HepG2 (cell line): ENCODE results near the gene NAPB. TPM values are rescaled to one million over a fixed set of nuclear protein-coding genes. Genes with fewer than 3 reads are reported as not detected.

Experiments used
- ARHGAP35 ChIP-seq: sonication (generic); formaldehyde crosslinking; IDR thresholded peaks from 2 replicates; pipeline ENCODE4 v1.9.0; 2022; ENCODE audit warnings: mild to moderate bottlenecking, inconsistent platforms, moderate library complexity, missing genetic modification reagents, borderline replicate concordance
- ATF7 ChIP-seq, 2 experiments: fragments of 450-650 bp in 1 of 2; sonication (generic) in 1 of 2; formaldehyde crosslinking in 1 of 2; IDR thresholded peaks; 2 replicates each; pipeline versions ENCODE4 v1.4.0 to v1.6.1; 2016 to 2020; ENCODE audit warnings: antibody characterized with exemption in 1 of 2, mild to moderate bottlenecking in 1 of 2, missing genetic modification reagents in 1 of 2
- ATF7-NPFF ChIP-seq: sonication (generic); formaldehyde crosslinking; IDR thresholded peaks from 2 replicates; pipeline ENCODE4 v1.8.1; 2023; ENCODE audit warnings: mild to moderate bottlenecking, low read depth, missing genetic modification reagents, moderate library complexity
- CREB3 ChIP-seq: sonication (generic); formaldehyde crosslinking; IDR thresholded peaks from 2 replicates; pipeline ENCODE4 v1.5.0; 2020; ENCODE audit warnings: missing genetic modification reagents
- DDIT3 ChIP-seq: sonication (generic); formaldehyde crosslinking; IDR thresholded peaks from 2 replicates; pipeline ENCODE4 v1.4.0; 2020; ENCODE audit warnings: mild to moderate bottlenecking, missing genetic modification reagents
- DRAP1 ChIP-seq: IDR thresholded peaks from 2 replicates; pipeline ENCODE4 v1.6.1; 2016; ENCODE audit warnings: missing genetic modification reagents, missing compliant biosample characterization
- EEA1 ChIP-seq: sonication (generic); formaldehyde crosslinking; IDR thresholded peaks from 2 replicates; pipeline ENCODE4 v1.5.1; 2020; ENCODE audit warnings: mild to moderate bottlenecking, missing genetic modification reagents, borderline replicate concordance
- GATA4 ChIP-seq: sonication (generic); IDR thresholded peaks from 2 replicates; pipeline ENCODE4 v1.6.1; 2016; ENCODE audit warnings: antibody characterized with exemption, low read depth, borderline replicate concordance
- HOXD1 ChIP-seq: sonication (generic); formaldehyde crosslinking; IDR thresholded peaks from 2 replicates; pipeline ENCODE4 v1.5.0; 2020; ENCODE audit warnings: missing genetic modification reagents
- KMT2B ChIP-seq: IDR thresholded peaks from 2 replicates; pipeline ENCODE4 v1.6.1; 2016; ENCODE audit warnings: missing genetic modification reagents, missing compliant biosample characterization
- MTF1 ChIP-seq: sonication (generic); formaldehyde crosslinking; IDR thresholded peaks from 2 replicates; pipeline ENCODE4 v1.5.0; 2020; ENCODE audit warnings: missing genetic modification reagents
- NR2C2 ChIP-seq: sonication (generic); formaldehyde crosslinking; IDR thresholded peaks from 2 replicates; pipeline ENCODE4 v1.4.0; 2020; ENCODE audit warnings: missing genetic modification reagents, mild to moderate bottlenecking, moderate library complexity, borderline replicate concordance
- SNRNP70 ChIP-seq: fragments of 200-400 bp; formaldehyde crosslinking; IDR thresholded peaks from 2 replicates; pipeline ENCODE4 v1.6.1; 2017; ENCODE audit warnings: mild to moderate bottlenecking, low read depth, low read length, moderate library complexity
- TEAD2 ChIP-seq: sonication (generic); formaldehyde crosslinking; IDR thresholded peaks from 2 replicates; pipeline ENCODE4 v1.9.0; 2021; ENCODE audit warnings: missing genetic modification reagents
- XBP1 ChIP-seq: sonication (generic); formaldehyde crosslinking; IDR thresholded peaks from 2 replicates; pipeline ENCODE4 v1.5.0; 2020; ENCODE audit warnings: missing genetic modification reagents
- ZNF205 ChIP-seq: IDR thresholded peaks from 2 replicates; pipeline ENCODE4 v1.6.1; 2018; ENCODE audit warnings: missing biosample characterization, missing genetic modification reagents
- ZNF333 ChIP-seq: sonication (generic); formaldehyde crosslinking; IDR thresholded peaks from 2 replicates; pipeline ENCODE4 v1.4.0; 2020; ENCODE audit warnings: mild to moderate bottlenecking, missing genetic modification reagents, borderline replicate concordance
- ZNF644 ChIP-seq: IDR thresholded peaks from 2 replicates; pipeline ENCODE4 v1.6.1; 2016; ENCODE audit warnings: low read depth
- ZNF7 ChIP-seq: IDR thresholded peaks from 2 replicates; pipeline ENCODE4 v1.6.1; 2016; ENCODE audit warnings: missing biosample characterization, missing genetic modification reagents
- polyA plus RNA-seq, 8 experiments: library from polyadenylated mRNA; depleted of rRNA in 3 of 8; stranded (reverse) in 7 of 8; unstranded in 1 of 8; fragments of >200 nt; fragmentation: Illumina TruSeq in 4 of 8; extraction: Trizol in 4 of 8; gene quantifications; 2 replicates each; pipeline versions ENCODE4 v1.2.1 to v1.2.3, GENCODE V29; 2011 to 2016; ENCODE audit warnings: low read depth in 4 of 8, missing spikeins in 1 of 8, mixed read lengths in 1 of 8; ENCODE audit not compliant: insufficient read depth in 1 of 8
- total RNA-seq, 5 experiments: library from RNA; depleted of rRNA; stranded (reverse); fragments of >200 nt; fragmentation: Illumina TruSeq; extraction: Trizol; gene quantifications; 2 replicates each; pipeline ENCODE4 v1.2.3, GENCODE V29; 2016; ENCODE audit warnings: low read depth in 1 of 5
- TF ChIP-seq, protein P1 (sequence below): sonication (generic); formaldehyde crosslinking; IDR thresholded peaks from 2 replicates; pipeline ENCODE4 v1.5.0; 2020; ENCODE audit warnings: missing genetic modification reagents
- TF ChIP-seq, protein P2 (sequence below): sonication (generic); formaldehyde crosslinking; conservative IDR thresholded peaks from 2 replicates; pipeline ENCODE4 v1.4.0; 2020; ENCODE audit warnings: missing genetic modification reagents
- TF ChIP-seq, protein P3 (sequence below): sonication (generic); formaldehyde crosslinking; IDR thresholded peaks from 2 replicates; pipeline ENCODE4 v1.8.0; 2022; ENCODE audit warnings: missing genetic modification reagents, mild to moderate bottlenecking, moderate library complexity, borderline replicate concordance

NAPB gene
- total and polyA plus RNA-seq, 2 of the 13 experiments (the other 11 are each of a cell fraction or from before 2014, with no cell fraction given), result 15.2 to 16.1 TPM

- TF ChIP-seq EEA1 (no peak), SNRNP70 (no peak), XBP1 (CRISPR knock-in tag) (no peak), DRAP1 (CRISPR knock-in tag) (no peak), GATA4 (no peak), DDIT3 (CRISPR knock-in tag) (no peak), TEAD2 (no peak), HOXD1 (CRISPR knock-in tag) (no peak), NR2C2 (no peak), ARHGAP35 (CRISPR knock-in tag) (no peak), CREB3 (CRISPR knock-in tag) (no peak), KMT2B (CRISPR knock-in tag) (no peak), MTF1 (no peak), ATF7-NPFF (CRISPR knock-in tag) (no peak), ZNF644 (CRISPR knock-in tag) (peak; percentile 44; the same call in 1 of the 2 replicates), ZNF7 (no peak), ZNF333 (CRISPR knock-in tag) (no peak), ATF7 (IDR thresholded peaks at IDR 0.05) (no peak), ATF7 (CRISPR knock-in tag; IDR thresholded peaks at IDR 0.05) (no peak), ZNF205 (CRISPR knock-in tag) (no peak)
- TF ChIP-seq, protein P1, sequence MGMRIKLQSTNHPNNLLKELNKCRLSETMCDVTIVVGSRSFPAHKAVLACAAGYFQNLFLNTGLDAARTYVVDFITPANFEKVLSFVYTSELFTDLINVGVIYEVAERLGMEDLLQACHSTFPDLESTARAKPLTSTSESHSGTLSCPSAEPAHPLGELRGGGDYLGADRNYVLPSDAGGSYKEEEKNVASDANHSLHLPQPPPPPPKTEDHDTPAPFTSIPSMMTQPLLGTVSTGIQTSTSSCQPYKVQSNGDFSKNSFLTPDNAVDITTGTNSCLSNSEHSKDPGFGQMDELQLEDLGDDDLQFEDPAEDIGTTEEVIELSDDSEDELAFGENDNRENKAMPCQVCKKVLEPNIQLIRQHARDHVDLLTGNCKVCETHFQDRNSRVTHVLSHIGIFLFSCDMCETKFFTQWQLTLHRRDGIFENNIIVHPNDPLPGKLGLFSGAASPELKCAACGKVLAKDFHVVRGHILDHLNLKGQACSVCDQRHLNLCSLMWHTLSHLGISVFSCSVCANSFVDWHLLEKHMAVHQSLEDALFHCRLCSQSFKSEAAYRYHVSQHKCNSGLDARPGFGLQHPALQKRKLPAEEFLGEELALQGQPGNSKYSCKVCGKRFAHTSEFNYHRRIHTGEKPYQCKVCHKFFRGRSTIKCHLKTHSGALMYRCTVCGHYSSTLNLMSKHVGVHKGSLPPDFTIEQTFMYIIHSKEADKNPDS (CRISPR knock-in tag), result no peak
- TF ChIP-seq, protein P2, sequence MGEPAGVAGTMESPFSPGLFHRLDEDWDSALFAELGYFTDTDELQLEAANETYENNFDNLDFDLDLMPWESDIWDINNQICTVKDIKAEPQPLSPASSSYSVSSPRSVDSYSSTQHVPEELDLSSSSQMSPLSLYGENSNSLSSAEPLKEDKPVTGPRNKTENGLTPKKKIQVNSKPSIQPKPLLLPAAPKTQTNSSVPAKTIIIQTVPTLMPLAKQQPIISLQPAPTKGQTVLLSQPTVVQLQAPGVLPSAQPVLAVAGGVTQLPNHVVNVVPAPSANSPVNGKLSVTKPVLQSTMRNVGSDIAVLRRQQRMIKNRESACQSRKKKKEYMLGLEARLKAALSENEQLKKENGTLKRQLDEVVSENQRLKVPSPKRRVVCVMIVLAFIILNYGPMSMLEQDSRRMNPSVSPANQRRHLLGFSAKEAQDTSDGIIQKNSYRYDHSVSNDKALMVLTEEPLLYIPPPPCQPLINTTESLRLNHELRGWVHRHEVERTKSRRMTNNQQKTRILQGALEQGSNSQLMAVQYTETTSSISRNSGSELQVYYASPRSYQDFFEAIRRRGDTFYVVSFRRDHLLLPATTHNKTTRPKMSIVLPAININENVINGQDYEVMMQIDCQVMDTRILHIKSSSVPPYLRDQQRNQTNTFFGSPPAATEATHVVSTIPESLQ (CRISPR knock-in tag), result no peak
- TF ChIP-seq, protein P3, sequence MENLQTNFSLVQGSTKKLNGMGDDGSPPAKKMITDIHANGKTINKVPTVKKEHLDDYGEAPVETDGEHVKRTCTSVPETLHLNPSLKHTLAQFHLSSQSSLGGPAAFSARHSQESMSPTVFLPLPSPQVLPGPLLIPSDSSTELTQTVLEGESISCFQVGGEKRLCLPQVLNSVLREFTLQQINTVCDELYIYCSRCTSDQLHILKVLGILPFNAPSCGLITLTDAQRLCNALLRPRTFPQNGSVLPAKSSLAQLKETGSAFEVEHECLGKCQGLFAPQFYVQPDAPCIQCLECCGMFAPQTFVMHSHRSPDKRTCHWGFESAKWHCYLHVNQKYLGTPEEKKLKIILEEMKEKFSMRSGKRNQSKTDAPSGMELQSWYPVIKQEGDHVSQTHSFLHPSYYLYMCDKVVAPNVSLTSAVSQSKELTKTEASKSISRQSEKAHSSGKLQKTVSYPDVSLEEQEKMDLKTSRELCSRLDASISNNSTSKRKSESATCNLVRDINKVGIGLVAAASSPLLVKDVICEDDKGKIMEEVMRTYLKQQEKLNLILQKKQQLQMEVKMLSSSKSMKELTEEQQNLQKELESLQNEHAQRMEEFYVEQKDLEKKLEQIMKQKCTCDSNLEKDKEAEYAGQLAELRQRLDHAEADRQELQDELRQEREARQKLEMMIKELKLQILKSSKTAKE (CRISPR knock-in tag), result no peak
These were observed 34.8 kb downstream of the NAPB start (continued) for GRCh38 chr20:23386304-23387117.
